Retinal pigment epithelial cell (primary cell): ENCODE results near the gene GPR84.

ENCODE experiments used
- DNase-seq: peaks from one replicate; pipeline ENCODE4 v3.0.0-alpha.2; 2010; ENCODE audit warnings: low read depth
- H3K4me3 ChIP-seq: 2 replicates; pipeline ENCODE4 v1.5.1; 2011; ENCODE audit warnings: mild to moderate bottlenecking, low read length, control low read depth, moderate library complexity
- CTCF ChIP-seq: conservative IDR thresholded peaks from 2 replicates; pipeline ENCODE4 v1.5.1; 2011; ENCODE audit warnings: low read depth, low read length, control low read depth, inconsistent platforms

Gene GPR84

GRCh38 chr12:54352891-54353874 is 11.1 kb downstream of the GPR84 start:
- H3K4me3 ChIP-seq, result no peak overlapping the region
- DNase-seq, result no peak

DNA sequence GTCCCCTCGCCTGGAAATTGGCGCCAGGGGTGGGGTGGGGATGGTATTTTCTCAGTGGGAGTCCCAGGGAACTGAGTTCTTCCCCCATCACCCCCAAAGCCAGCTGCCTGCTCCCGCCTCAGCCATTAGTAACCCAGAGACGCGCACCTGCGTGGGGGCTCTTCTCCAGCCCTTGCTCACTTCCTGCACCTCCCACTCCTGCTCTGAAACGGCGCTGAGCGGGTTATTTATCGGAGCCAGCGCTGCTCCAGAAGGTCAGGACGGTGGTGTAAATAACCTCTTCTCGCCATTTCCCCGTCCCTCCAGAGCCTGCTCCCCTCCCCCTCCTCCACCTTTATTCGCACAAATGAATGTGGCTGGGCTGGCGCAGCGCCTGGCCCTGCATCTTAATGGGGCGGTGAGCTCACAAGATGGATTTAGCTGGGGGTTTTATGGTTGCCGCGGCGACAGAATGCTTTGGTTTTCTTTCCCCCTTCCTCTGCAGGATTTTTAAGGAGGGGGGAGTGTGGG is 12.2 kb downstream of the GPR84 start:
- H3K4me3 ChIP-seq, result peak overlapping the region; percentile 41
- TF ChIP-seq CTCF, result no peak
- DNase-seq, result no peak

More at GRCh38 chr12:54352891-54353874, 11.1 kb downstream of the GPR84 start:
- no peak for TF ChIP-seq CTCF

DNA sequence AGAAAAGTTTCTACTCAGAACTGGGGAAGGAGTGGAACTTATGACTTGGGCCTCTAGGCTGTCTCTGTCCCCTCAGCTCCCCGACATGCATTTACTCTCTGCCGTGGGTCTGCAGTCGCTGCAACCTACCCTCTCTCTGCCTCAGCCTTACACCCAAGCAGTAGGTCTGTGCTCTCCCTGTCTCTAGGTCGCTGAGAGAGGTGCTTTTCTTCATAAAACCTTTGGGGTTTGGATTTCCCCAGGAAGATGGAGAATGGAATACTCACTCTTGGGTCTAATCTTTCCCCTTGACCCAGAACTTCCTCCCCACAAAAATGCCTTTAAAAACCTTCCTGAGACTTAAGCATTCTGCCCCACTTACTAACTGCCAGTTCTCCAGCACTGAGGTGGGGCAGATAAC is 12.9 kb downstream of the GPR84 start:
- no peak for TF ChIP-seq CTCF
- no peak for DNase-seq
- H3K4me3 ChIP-seq, result no peak overlapping the region

- no peak overlapping the region for H3K4me3 ChIP-seq
- no peak for DNase-seq
- TF ChIP-seq CTCF, result no peak
These were observed 13.5 kb downstream of the GPR84 start for GRCh38 chr12:54350743-54351142.

- no peak overlapping the region for H3K4me3 ChIP-seq
- no peak for DNase-seq
- no peak for TF ChIP-seq CTCF
These were observed 14.6 kb downstream of the GPR84 start for GRCh38 chr12:54349679-54350078.

DNA sequence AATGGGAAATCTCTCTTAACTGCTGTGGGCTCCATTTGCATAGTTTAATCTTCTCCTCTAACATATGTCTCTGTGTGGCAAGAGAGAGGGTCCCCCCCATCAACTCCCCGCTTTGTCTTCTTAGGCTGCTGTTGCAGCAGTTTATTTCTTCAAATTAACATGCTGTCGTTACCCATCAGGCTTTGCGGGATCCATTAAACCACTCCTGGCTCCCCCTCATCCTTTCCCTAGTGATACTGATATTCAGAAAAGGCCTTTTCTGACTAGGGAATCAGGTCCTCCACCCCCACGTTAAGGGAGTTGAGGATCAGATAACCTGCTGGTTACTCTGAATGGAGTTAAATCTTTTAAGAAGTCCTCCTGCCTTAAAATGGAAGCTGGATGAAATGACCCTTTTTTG is 15.2 kb downstream of the GPR84 start:
- no peak for TF ChIP-seq CTCF
- no peak for DNase-seq
- no peak overlapping the region for H3K4me3 ChIP-seq
